K562 (cell line): ENCODE measurements around the gene NOX5. TPM values are rescaled to one million over a fixed set of nuclear protein-coding genes. Genes with fewer than 3 reads are reported as not detected.
A peak's percentile ranks its signal among the peaks of the same experiment; 100 is the strongest.

Source experiments
- ATF1 ChIP-seq, 2 experiments: fragments of 450-650 bp in 1 of 2; IDR thresholded peaks; 2 replicates each; pipeline ENCODE4 v1.6.1; 2016; ENCODE audit warnings: missing compliant biosample characterization in 1 of 2, missing genetic modification characterization in 1 of 2
- BMI1 ChIP-seq: fragments of 150-350 bp; IDR thresholded peaks from 2 replicates; pipeline ENCODE4 v1.6.1; 2014; ENCODE audit warnings: low read length
- CBFA2T2 ChIP-seq: fragments of 450-650 bp; conservative IDR thresholded peaks from 2 replicates; pipeline ENCODE4 v1.6.1; 2017; ENCODE audit warnings: mild to moderate bottlenecking
- CBFA2T3 ChIP-seq: fragments of 450-650 bp; IDR thresholded peaks from 2 replicates; pipeline ENCODE4 v1.6.1; 2017
- DPF2 ChIP-seq: fragments of 450-650 bp; IDR thresholded peaks from 2 replicates; pipeline ENCODE4 v1.6.1; 2016
- E2F3 ChIP-seq: fragments of 250-450 bp; sonication (Bioruptor Pico); IDR thresholded peaks from 2 replicates; pipeline ENCODE4 v1.4.0; 2020; ENCODE audit warnings: mild to moderate bottlenecking
- FUS ChIP-seq: fragments of 200-400 bp; formaldehyde crosslinking; optimal IDR thresholded peaks from 2 replicates; pipeline ENCODE3; 2017; ENCODE audit warnings: low read depth, low read length
- GTF2F1 ChIP-seq: IDR thresholded peaks from 2 replicates; pipeline ENCODE4 v1.6.1; 2011; ENCODE audit warnings: low read depth, low read length, improper control_type of control experiment
- HNRNPUL1 ChIP-seq: fragments of 200-400 bp; formaldehyde crosslinking; IDR thresholded peaks from 2 replicates; pipeline ENCODE4 v1.6.1; 2017; ENCODE audit warnings: low read length
- JUND ChIP-seq, 2 experiments: IDR thresholded peaks; 2 replicates in 1 of 2; 3 replicates in 1 of 2; pipeline ENCODE4 v1.6.1; 2011; ENCODE audit warnings: borderline replicate concordance in 2 of 2, low read depth in 2 of 2, low read length in 2 of 2, improper control_type of control experiment in 1 of 2, missing biosample characterization in 1 of 2, missing genetic modification characterization in 1 of 2, missing genetic modification reagents in 1 of 2
- POLR3A ChIP-seq: IDR thresholded peaks from 2 replicates; pipeline ENCODE4 v1.6.1; 2011; ENCODE audit warnings: borderline replicate concordance, mild to moderate bottlenecking, moderate library complexity; ENCODE audit not compliant: insufficient read length, insufficient read depth; ENCODE audit errors: extremely low read depth
- RBM22 ChIP-seq: fragments of 200-400 bp; formaldehyde crosslinking; IDR thresholded peaks from 2 replicates; pipeline ENCODE4 v1.6.1; 2018; ENCODE audit warnings: low read length, low read depth; ENCODE audit not compliant: poor library complexity, severe bottlenecking
- SMC3 ChIP-seq: conservative IDR thresholded peaks from 2 replicates; pipeline ENCODE4 v1.6.1; 2011; ENCODE audit warnings: low read depth, low read length, improper control_type of control experiment; ENCODE audit not compliant: insufficient read depth
- SOX6 ChIP-seq: fragments of 450-650 bp; IDR thresholded peaks from 2 replicates; pipeline ENCODE4 v1.6.1; 2014; ENCODE audit warnings: mild to moderate bottlenecking
- SRSF1 ChIP-seq: fragments of 200-400 bp; formaldehyde crosslinking; IDR thresholded peaks from 2 replicates; pipeline ENCODE4 v1.6.1; 2017; ENCODE audit warnings: mild to moderate bottlenecking, low read depth, low read length, moderate library complexity
- STAT5A ChIP-seq: IDR thresholded peaks from 2 replicates; pipeline ENCODE4 v1.6.1; 2012; ENCODE audit warnings: low read length, inconsistent platforms, borderline replicate concordance
- TFE3 ChIP-seq: fragments of 450-650 bp; formaldehyde crosslinking; IDR thresholded peaks from 2 replicates; pipeline ENCODE4 v1.4.0; 2020; ENCODE audit warnings: mild to moderate bottlenecking, mixed read lengths
- ZEB2 ChIP-seq: fragments of 450-650 bp; IDR thresholded peaks from 2 replicates; pipeline ENCODE4 v1.6.1; 2016
- ZNF165 ChIP-seq: fragments of 250-450 bp; sonication (Bioruptor Pico); IDR thresholded peaks from 2 replicates; pipeline ENCODE4 v1.4.0; 2020; ENCODE audit warnings: borderline replicate concordance
- ZNF668 ChIP-seq: fragments of 250-450 bp; sonication (Bioruptor Pico); IDR thresholded peaks from 2 replicates; pipeline ENCODE4 v1.8.0; 2022; ENCODE audit warnings: mild to moderate bottlenecking, inconsistent platforms
- polyA plus RNA-seq, 8 experiments: library from polyadenylated mRNA; depleted of rRNA in 4 of 8; stranded (reverse) in 5 of 8; unstranded in 3 of 8; fragments of >200 nt; fragmentation: Nextera tagmentation in 2 of 8; fragmentation: Illumina TruSeq in 1 of 8; extraction: Ambion mirVana in 2 of 8; extraction: Trizol in 1 of 8; gene quantifications; 2 replicates each; pipeline versions ENCODE4 v1.2.1 to v1.2.3, GENCODE V29; 2011 to 2014; ENCODE audit warnings: inconsistent platforms in 1 of 8, missing spikeins in 1 of 8
- total RNA-seq, 7 experiments: library from RNA; depleted of rRNA in 6 of 7; stranded (reverse); fragments of >200 nt in 6 of 7; fragmentation: Illumina TruSeq in 2 of 7; extraction: Trizol in 2 of 7; gene quantifications; 2 replicates each; pipeline versions ENCODE4 v1.2.1 to v1.2.3, GENCODE V29; 2011 to 2021; ENCODE audit warnings: low replicate concordance in 1 of 7
- TF ChIP-seq, protein P1 (sequence below), 2 experiments: fragments of 450-650 bp; formaldehyde crosslinking in 1 of 2; IDR thresholded peaks; 2 replicates each; pipeline versions ENCODE4 v1.4.0 to v1.6.1; 2014 to 2020; ENCODE audit warnings: mild to moderate bottlenecking in 2 of 2, borderline replicate concordance in 1 of 2, low read depth in 1 of 2

Gene NOX5
- total and polyA plus RNA-seq, 9 of the 15 experiments (the other 6 are each of a cell fraction or from before 2014, with no cell fraction given) = 0.01 TPM; not detected in 8

DNA sequence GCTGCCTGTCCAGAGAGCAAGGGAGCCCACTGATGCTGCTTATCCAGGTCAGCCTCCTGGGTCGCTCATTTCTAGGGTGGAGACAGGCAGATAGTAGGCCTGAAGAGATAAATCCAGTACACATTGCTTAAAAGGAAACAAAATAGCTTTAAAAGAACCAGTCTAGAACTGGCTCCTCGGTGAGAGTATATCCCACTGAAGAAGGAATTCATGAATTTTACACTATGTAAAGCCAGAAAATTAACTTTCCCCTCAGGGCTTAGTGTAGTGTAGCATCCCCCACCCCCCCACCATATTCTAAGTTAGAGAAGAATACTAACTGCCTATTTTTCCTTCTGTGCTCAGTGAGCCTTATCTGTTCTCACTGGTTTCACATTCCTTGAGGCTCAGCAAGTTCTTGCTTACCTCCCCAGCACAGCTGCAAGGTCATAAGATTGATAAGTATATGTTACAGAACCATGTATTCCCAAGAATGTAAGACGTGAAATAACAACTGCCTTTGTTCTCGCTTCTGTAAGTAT, 30.5 kb upstream of the NOX5 start (continued):
- TF ChIP-seq, protein P1, sequence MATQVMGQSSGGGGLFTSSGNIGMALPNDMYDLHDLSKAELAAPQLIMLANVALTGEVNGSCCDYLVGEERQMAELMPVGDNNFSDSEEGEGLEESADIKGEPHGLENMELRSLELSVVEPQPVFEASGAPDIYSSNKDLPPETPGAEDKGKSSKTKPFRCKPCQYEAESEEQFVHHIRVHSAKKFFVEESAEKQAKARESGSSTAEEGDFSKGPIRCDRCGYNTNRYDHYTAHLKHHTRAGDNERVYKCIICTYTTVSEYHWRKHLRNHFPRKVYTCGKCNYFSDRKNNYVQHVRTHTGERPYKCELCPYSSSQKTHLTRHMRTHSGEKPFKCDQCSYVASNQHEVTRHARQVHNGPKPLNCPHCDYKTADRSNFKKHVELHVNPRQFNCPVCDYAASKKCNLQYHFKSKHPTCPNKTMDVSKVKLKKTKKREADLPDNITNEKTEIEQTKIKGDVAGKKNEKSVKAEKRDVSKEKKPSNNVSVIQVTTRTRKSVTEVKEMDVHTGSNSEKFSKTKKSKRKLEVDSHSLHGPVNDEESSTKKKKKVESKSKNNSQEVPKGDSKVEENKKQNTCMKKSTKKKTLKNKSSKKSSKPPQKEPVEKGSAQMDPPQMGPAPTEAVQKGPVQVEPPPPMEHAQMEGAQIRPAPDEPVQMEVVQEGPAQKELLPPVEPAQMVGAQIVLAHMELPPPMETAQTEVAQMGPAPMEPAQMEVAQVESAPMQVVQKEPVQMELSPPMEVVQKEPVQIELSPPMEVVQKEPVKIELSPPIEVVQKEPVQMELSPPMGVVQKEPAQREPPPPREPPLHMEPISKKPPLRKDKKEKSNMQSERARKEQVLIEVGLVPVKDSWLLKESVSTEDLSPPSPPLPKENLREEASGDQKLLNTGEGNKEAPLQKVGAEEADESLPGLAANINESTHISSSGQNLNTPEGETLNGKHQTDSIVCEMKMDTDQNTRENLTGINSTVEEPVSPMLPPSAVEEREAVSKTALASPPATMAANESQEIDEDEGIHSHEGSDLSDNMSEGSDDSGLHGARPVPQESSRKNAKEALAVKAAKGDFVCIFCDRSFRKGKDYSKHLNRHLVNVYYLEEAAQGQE (IDR thresholded peaks at IDR 0.05; ENCODE audit: borderline replicate concordance) = no peak
- TF ChIP-seq, protein P1 (CRISPR knock-in tag; IDR thresholded peaks at IDR 0.05; ENCODE audit: low read depth) = no peak
- TF ChIP-seq HNRNPUL1 = no peak
- TF ChIP-seq CBFA2T2 = peak; percentile 95
- TF ChIP-seq SRSF1 = no peak
- TF ChIP-seq SOX6 = peak; percentile 95
- TF ChIP-seq ZEB2 = 0 out of 2 replicates have a peak, but pooled peaks have one; percentile 50
- peak; percentile 96 for TF ChIP-seq CBFA2T3
- no peak for TF ChIP-seq TFE3 (CRISPR knock-in tag)
- peak; percentile 73 for TF ChIP-seq STAT5A
- no peak for TF ChIP-seq BMI1
- TF ChIP-seq POLR3A = no peak
- TF ChIP-seq GTF2F1 = no peak
- TF ChIP-seq FUS = no peak
- no peak for TF ChIP-seq E2F3
- TF ChIP-seq ZNF165 (CRISPR knock-in tag) = no peak
- peak; percentile 91 for TF ChIP-seq DPF2
- TF ChIP-seq ZNF668 (CRISPR knock-in tag) = no peak
- no peak for TF ChIP-seq ATF1 (CRISPR knock-in tag; IDR thresholded peaks at IDR 0.05)
- peak; percentile 42 for TF ChIP-seq ATF1 (tag; IDR thresholded peaks at IDR 0.05)
- no peak for TF ChIP-seq SMC3
- no peak for TF ChIP-seq RBM22
- TF ChIP-seq JUND (IDR thresholded peaks at IDR 0.05; ENCODE audit: borderline replicate concordance, low read depth, low read length) = peak; percentile 28; the same call in 1 of the 2 replicates
- TF ChIP-seq JUND (tag; IDR thresholded peaks at IDR 0.05; ENCODE audit: borderline replicate concordance, low read depth, low read length) = no peak; the same call in 2 of the 3 replicates
